Measurements from ENCODE around the gene EMC1. TPM values are rescaled to one million over a fixed set of nuclear protein-coding genes. Genes with fewer than 3 reads are reported as not detected.

Gene EMC1
- total RNA-seq, 1 experiment from 2014 or later: 60.0 TPM

- H4K8ac ChIP-seq (replicated peaks; ENCODE audit: insufficient read length, low read depth, low read length): no peak overlapping the region
- no peak overlapping the region for H2AFZ ChIP-seq (ENCODE audit: low read length)
- no peaks in the 10 kb centered on the region; the same call in 1 of the 2 replicates for H3K4me1 ChIP-seq (ENCODE audit: insufficient read depth, low read length)
- peaks cover 49% of the 10 kb centered on the region for H3K79me2 ChIP-seq (ENCODE audit: insufficient read depth, low read length)
- H2BK5ac ChIP-seq (ENCODE audit: insufficient read length, low read length): no peak overlapping the region
- no peaks in the 10 kb centered on the region for H3K27me3 Mint-ChIP-seq (ENCODE audit: low read depth)
- H3K4ac ChIP-seq (ENCODE audit: low read depth, low read length): no peak overlapping the region; the same call in 1 of the 2 replicates
- H4K20me1 ChIP-seq (ENCODE audit: control insufficient read depth, insufficient read depth, insufficient read length): no peaks in the 10 kb centered on the region
- peaks cover 11% of the 10 kb centered on the region for H3K23me2 ChIP-seq (ENCODE audit: insufficient read length, low read depth, low read length, poor library complexity, severe bottlenecking)
- no peak overlapping the region for H2BK20ac ChIP-seq (ENCODE audit: low read depth, low read length, poor library complexity, severe bottlenecking)
- DNase-seq: no peak
- H3K14ac ChIP-seq (ENCODE audit: insufficient read depth, low read length): peak overlapping the region; percentile 94
- H4K5ac ChIP-seq (ENCODE audit: insufficient read length, low read depth, low read length): peak overlapping the region; percentile 46
- peak overlapping the region; percentile 57 for H3K56ac ChIP-seq (ENCODE audit: insufficient read length, low read depth, low read length)
- H3K4me2 ChIP-seq (ENCODE audit: insufficient read depth, insufficient read length, low read length): peak overlapping the region; percentile 99
- H2BK15ac ChIP-seq (ENCODE audit: low read depth, low read length): no peak overlapping the region
- H3K23ac ChIP-seq (ENCODE audit: insufficient read length, low read depth, low read length): no peak overlapping the region
- H3K9me3 Mint-ChIP-seq: no peaks in the 10 kb centered on the region
- H3K9me3 ChIP-seq (ENCODE audit: control insufficient read depth, low read depth, low read length): no peaks in the 10 kb centered on the region
- no CpG with 5 or more reads among the region's 28 CpGs for WGBS (ENCODE audit: extremely low coverage, insufficient read length, low lambda C conversion rate)
- TF ChIP-seq CTCF (conservative IDR thresholded peaks at IDR 0.05): no peak
- H3K4me3 Mint-ChIP-seq: peak overlapping the region; percentile 82 to 90
- H4K91ac ChIP-seq (ENCODE audit: insufficient read length, low read depth, low read length): no peak overlapping the region
- no peaks in the 10 kb centered on the region for H3K27me3 ChIP-seq (ENCODE audit: insufficient read depth, low read length)
- H3K18ac ChIP-seq (ENCODE audit: insufficient read length, low read depth, low read length): peak overlapping the region; percentile 97
- H3K4me1 Mint-ChIP-seq: peaks cover 27 to 28% of the 10 kb centered on the region in 2 experiments
- peak overlapping the region; percentile 15 for H3K27ac ChIP-seq (ENCODE audit: insufficient read length, low read depth, low read length)
- peaks cover 0 to 15% (median 11%) of the 10 kb centered on the region in 3 experiments; a peak in 6 of 7 replicates for H3K36me3 Mint-ChIP-seq (ENCODE audit: insufficient read depth in 1 of 3, low read depth in 3 of 3)
- H2BK120ac ChIP-seq (ENCODE audit: low read depth, low read length, poor library complexity, severe bottlenecking): peak overlapping the region; percentile 71
- no peak overlapping the region for H2BK12ac ChIP-seq (ENCODE audit: insufficient read length, low read depth, low read length)
- no peak overlapping the region for H2AK5ac ChIP-seq (ENCODE audit: insufficient read length, low read length)
- peak overlapping the region; percentile 92 for H3K9ac ChIP-seq (ENCODE audit: extremely low read depth, insufficient read length, low read length)
- H3K27ac Mint-ChIP-seq: peak overlapping the region; percentile 84 to 98 (median 97)
- no peak overlapping the region for H3T11ph ChIP-seq (ENCODE audit: low read length)
- peaks cover 10% of the 10 kb centered on the region for H3K79me1 ChIP-seq (ENCODE audit: insufficient read depth, low read depth, low read length, poor library complexity, severe bottlenecking)
These were observed 41.8 kb downstream of the EMC1 start for GRCh38 chr1:19209439-19209989.

All from H9 (cell line).